Embryonic facial prominence (tissue), 1 donor: ENCODE measurements around the gene WDR45B.

ENCODE experiments used
- DNase-seq: peaks from one replicate; pipeline ENCODE4 v3.0.0-alpha.2; 2016; ENCODE audit errors: extremely low spot score

WDR45B gene

GRCh38 chr17:82648165-82648668 is at the start of gene WDR45B:
Gene WDR45B, minus strand, starts transcription at chr17:82648444. Its CDS starts 104 bp downstream, at chr17:82648340.
- peak; percentile 86 for DNase-seq

DNA sequence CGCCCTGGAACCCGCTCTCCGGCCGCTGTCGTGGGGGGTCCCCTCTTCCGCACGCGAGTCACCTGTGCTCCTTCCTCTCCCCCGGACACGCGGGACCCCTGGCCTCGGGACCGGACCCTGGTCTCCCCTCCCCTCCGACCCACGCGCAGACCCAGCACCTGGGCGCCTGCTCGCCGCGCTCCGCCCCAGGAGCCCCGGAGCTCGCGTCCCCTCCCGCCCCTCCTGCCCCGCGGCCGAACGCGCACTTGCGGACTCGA is 49.5 kb upstream of the WDR45B start:
- DNase-seq: no peak

GRCh38 chr17:82696916-82697807 is 48.9 kb upstream of the WDR45B start:
- DNase-seq: no peak

DNA sequence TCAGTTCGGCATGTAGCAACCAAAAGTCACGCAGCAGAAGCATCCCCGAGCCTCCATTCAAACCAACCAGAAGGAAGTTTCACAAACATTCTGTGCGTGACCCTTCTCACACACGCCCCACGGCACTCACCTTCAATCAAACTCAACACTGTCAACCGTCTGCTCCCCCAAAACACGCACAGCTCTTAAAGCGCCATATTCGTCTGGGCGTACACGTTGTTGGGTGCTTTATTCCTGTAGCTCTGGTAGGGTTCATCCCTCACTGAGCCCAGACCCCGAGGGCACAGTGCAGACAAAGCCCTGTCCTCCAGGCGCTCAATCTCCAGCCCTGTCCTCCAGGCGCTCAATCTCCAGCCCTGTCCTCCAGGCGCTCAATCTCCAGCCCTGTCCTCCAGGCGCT is 48.0 kb upstream of the WDR45B start:
- no peak for DNase-seq

GRCh38 chr17:82694647-82695046 is 46.4 kb upstream of the WDR45B start:
- no peak for DNase-seq

DNA sequence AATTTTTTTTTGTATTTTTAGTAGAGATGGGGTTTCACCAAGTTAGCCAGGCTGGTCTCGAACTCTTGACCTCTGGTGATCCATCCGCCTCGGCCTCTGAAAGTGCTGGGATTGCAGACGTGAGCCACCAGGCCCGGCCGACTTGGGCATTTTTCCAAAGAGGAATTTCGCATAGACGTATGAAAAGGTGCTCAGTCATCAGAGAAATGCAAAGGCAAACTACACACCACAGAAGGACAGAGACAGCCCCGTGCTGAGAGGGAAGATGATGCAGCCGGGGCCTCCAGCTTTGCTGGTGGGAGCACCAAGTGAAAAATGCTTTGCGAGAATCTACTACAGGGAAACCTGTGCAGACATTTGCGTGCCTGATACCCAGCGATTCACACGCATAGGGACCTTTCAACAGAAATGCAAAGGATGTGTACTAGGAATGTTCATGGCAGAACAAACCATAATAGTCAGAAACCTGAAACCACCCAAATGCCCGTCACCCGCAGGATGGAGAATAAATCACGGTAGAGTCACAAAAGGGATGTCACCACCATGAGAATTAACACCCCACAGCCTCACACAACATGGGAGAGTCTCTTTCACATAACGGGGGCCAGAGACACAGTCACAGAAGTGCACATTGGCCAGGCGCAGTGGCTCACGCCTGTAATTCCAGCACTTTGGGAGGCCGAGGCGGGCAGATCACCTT is 45.1 kb upstream of the WDR45B start:
- no peak for DNase-seq

GRCh38 chr17:82692268-82692667 is 44.0 kb upstream of the WDR45B start:
- no peak for DNase-seq

DNA sequence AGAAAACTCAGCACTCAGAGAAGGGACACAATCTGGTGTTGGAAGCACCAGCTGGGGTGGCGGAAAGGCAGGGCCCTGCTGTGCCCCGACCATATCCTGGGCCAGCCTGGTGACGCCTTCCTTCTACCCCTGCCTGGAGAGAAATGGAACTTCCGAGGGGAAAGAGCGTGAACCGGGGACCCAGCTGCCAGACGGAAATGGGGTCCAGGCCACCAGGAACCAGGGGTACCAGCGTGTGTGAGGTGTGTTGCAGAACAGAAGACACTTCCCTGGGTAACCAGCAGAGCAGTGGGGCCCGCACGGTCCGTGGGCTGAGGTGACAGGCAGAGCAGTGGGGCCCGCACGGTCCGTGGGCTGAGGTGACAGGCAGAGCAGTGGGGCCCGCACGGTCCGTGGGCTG is 43.5 kb upstream of the WDR45B start:
- DNase-seq: no peak

GRCh38 chr17:82690786-82691489 is 42.7 kb upstream of the WDR45B start:
- DNase-seq: no peak

DNA sequence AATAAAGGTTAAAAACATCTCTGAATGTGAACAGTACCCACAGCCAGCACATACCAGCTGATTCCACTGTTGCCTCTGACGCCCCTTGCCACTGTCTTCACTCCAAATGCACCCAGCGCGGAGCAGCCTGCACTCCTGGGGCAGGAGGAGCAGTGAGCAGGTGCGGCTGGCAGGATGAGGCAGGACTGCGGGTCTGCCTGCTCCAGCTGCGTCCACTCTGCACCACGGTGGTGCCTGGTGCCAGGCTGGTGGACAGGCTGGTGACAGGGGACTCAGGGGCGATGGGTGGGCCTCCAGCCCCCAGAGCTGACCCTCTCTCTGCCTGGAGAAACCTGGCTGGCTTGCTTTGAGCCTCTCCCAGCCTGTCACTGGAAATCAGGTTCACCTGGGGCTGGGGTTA is 40.8 kb upstream of the WDR45B start:
- no peak for DNase-seq

DNA sequence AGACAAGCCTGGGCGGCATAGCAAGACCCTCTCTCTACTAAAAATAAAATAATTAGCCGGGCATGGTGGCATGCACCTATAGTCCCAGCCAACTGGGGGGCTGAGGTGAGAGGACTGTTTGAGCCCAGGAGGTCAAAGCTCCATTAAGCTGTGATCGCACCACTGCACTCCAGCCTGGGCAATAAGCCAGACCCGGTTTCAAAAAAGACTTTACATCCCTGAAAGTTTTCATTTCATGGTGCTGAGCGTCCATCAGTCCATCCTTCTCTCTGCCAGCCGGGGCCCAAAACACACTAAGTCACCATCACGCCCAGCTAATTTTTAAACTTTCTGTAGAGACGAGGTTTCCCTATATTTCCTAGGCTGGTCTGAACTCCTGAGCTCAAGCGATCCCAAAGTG is 39.6 kb upstream of the WDR45B start:
- DNase-seq: no peak

GRCh38 chr17:82687375-82687861 is 39.2 kb upstream of the WDR45B start:
- DNase-seq: no peak

DNA sequence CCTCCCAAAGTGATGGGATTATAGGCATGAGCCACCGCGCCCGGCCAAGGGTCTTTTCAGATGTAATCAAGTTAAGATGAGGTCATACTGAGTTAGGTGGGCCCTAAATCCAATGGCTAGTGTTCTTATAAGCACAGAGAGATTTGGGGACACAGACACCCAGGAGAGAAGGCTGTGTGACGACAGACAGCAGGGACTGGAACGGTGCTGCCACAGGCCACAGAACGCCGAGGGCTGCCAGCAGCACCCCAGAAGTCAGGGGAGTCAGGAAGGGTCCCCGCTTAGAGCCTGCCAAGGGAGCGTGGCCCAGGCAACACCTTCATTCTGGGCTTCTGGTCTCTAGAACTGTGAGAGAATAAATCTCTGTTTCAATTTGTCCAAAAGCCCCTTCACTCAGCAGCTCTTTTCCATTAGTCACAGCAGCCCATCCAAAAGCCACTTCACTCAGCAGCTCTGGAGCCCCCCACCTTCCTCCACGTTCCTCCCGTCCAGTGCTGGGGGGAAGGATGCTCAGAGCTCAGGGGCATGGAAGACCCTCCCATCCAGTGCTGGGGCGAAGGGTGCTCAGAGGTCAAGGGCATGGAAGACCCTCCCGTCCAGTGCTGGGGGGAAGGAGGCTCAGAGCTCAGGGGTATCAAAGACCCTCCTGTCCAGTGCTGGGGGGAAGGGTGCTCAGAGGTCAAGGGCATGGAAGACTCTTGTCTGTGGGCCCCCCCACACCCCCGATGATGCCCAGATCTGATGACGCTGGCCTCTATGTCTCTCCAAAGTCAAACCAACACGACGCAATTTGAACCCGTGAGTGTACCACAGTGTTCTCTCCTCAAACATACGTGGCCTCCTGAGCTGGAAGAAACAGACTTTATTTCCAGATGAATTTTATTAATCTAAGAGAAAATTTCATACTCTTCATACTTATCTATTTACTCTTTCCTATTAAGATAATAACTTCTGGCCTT is 38.4 kb upstream of the WDR45B start:
- no peak for DNase-seq

- no peak for DNase-seq
These were observed 37.0 kb upstream of the WDR45B start for GRCh38 chr17:82685291-82685690.

DNA sequence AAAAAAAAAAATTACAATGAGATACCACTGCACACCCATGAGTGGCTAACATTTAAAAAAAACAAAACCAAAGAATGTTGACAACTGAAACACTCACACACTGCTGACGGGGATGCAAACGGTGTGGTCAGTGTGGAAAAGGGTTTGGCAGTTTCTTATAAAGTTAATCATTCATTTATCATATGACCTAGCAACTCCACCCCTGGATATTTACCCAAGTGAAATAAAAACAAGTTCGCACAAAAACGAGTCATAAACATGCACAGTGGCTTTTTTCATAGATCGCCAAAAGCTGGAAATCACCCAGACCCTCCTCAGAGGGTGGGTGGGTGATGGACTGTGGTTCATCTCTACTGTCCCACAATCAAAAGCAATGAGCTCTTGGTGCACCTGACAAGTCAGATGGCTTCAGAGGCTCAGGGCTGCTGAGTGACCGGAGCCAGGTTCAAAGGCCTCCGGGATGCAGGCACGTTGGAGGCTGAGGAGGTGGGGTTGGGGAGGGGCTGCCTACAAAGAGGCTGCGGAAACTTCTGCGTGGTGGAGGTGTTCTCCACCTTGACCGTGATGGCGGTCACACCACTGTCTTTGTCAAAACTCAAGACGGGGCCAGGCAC is 36.1 kb upstream of the WDR45B start:
- DNase-seq: no peak

- DNase-seq: no peak
These were observed 35.3 kb upstream of the WDR45B start for GRCh38 chr17:82683534-82683933.

DNA sequence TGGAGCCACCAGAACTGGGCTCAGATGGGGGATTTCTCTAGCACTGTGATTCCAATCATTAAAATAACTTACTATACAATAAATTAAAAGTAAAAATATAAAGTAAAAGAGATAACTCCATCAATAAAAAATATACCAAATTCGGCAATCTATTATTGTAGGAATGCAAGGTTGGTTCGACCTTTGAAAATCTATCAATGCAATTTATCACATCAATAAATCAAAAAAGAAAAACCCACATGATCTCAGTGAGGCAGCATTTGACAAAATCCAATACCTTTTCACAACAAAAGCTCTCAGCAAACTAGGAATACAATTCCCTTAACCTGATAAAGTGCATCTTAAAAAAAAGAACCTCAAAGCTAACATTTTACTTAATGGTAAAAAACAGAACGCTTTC is 33.3 kb upstream of the WDR45B start:
- no peak for DNase-seq

DNA sequence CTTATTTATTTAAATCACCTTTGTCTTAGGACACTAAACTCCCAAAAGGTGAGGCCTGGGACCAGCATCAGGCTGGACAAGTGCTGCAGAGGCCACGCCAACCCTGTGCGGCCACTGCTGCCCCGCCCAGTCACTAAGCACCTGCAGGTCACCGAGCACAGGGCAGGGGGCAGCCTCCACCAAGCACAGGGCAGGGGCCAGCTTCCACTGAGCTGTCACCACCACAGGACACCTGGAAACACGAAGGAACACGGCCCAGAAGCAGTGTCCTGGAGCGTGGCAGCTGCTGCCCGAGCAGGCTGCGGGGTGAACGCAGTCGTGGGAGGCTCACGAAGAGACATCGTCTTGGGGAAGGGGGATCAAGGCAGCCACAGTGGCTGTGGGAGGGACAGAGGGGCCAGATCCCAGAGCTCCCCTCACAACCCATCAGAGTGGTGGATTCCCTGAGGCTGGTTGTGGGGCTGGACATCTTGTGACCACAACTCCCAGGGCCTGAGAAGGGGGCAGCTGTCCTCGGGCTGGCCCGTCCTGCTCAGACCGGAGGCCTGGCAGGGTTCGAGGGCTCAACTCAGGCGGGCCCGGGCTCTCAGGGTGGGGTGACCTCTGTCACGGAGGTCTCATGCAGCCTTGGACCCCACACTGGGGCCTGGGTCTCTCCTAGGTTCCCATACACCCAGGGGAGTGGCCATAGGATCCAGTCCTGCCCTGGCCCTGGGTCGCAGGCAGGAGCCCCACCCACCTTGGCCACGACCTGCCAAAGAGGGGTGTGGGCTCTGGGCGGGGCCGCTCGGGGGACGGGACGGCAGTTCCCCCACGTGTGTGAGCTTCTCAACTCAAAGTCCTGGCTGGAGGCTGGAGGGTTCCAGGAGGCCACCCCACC is 31.6 kb upstream of the WDR45B start:
- no peak for DNase-seq

DNA sequence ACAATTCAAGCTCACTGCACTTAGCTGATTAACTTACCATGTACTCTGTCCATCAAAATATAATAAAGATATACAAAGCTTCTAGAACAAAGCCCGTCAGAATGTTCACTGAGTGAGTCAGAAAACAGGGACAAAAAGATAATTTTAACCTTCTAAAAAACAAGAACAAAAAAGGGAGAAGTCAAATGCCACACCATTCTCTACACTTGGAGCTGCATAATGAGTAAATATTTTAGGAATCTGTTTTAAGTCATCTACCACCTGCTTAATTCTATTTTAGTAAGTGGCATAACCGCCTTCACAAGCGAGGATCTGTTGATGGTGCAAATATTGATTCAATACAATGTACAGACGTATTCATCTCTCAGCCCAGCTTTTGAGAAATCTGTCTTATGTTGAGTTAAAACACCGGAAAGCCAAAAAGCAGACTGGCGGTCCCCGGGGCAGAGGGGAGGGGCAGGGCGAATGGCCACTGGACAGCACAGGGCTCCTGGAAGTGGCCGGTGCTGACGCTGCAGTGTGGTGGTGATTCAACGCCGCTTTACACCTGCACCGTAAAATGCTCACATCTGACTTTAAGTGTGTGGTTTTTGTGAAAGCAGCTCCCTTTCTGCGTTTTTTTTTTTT is 30.1 kb upstream of the WDR45B start:
- no peak for DNase-seq
